GM23338 (cell line): ENCODE data around the gene NMBR.

Experiments
- CREB1 ChIP-seq: fragments of 250-450 bp; sonication (Bioruptor Pico); IDR thresholded peaks from 2 replicates; pipeline ENCODE4 v1.5.0; 2020; ENCODE audit warnings: low read depth, mild to moderate bottlenecking, moderate library complexity
- CTCF ChIP-seq, 2 experiments: fragments of 200-600 bp in 1 of 2; sonication (generic) in 1 of 2; conservative IDR thresholded peaks; 2 replicates each; pipeline versions ENCODE4 v1.5.1 to v1.6.1; 2016 to 2017; ENCODE audit warnings: antibody characterized with exemption in 2 of 2, low read depth in 2 of 2, mild to moderate bottlenecking in 2 of 2, moderate library complexity in 1 of 2
- EZH2 ChIP-seq: fragments of 200-600 bp; sonication (generic); IDR thresholded peaks from one replicate; pipeline ENCODE4 v1.8.0; 2017; ENCODE audit warnings: antibody characterized with exemption, mild to moderate bottlenecking, low read depth; ENCODE audit not compliant: unreplicated experiment
- EZH2phosphoT487 ChIP-seq: fragments of 200-600 bp; sonication (generic); IDR thresholded peaks from one replicate; pipeline ENCODE4 v1.8.1; 2018; ENCODE audit warnings: antibody characterized with exemption; ENCODE audit not compliant: unreplicated experiment
- JUNB ChIP-seq: IDR thresholded peaks from one replicate; pipeline ENCODE4 v1.6.1; 2016; ENCODE audit warnings: antibody characterized with exemption; ENCODE audit not compliant: unreplicated experiment
- ZNF114 ChIP-seq: fragments of 250-450 bp; sonication (Bioruptor Pico); IDR thresholded peaks from 2 replicates; pipeline ENCODE4 v1.5.0; 2020; ENCODE audit warnings: mild to moderate bottlenecking, moderate library complexity
- TF ChIP-seq, protein P1 (sequence below): IDR thresholded peaks from one replicate; pipeline ENCODE4 v1.6.1; 2018; ENCODE audit warnings: antibody characterized with exemption; ENCODE audit not compliant: unreplicated experiment

GRCh38 chr6:142030115-142030619 is 116.8 kb downstream of the NMBR start:
- no peak for TF ChIP-seq CTCF (conservative IDR thresholded peaks at IDR 0.05; ENCODE audit: low read depth in 2 of 2)
- TF ChIP-seq, protein P1, sequence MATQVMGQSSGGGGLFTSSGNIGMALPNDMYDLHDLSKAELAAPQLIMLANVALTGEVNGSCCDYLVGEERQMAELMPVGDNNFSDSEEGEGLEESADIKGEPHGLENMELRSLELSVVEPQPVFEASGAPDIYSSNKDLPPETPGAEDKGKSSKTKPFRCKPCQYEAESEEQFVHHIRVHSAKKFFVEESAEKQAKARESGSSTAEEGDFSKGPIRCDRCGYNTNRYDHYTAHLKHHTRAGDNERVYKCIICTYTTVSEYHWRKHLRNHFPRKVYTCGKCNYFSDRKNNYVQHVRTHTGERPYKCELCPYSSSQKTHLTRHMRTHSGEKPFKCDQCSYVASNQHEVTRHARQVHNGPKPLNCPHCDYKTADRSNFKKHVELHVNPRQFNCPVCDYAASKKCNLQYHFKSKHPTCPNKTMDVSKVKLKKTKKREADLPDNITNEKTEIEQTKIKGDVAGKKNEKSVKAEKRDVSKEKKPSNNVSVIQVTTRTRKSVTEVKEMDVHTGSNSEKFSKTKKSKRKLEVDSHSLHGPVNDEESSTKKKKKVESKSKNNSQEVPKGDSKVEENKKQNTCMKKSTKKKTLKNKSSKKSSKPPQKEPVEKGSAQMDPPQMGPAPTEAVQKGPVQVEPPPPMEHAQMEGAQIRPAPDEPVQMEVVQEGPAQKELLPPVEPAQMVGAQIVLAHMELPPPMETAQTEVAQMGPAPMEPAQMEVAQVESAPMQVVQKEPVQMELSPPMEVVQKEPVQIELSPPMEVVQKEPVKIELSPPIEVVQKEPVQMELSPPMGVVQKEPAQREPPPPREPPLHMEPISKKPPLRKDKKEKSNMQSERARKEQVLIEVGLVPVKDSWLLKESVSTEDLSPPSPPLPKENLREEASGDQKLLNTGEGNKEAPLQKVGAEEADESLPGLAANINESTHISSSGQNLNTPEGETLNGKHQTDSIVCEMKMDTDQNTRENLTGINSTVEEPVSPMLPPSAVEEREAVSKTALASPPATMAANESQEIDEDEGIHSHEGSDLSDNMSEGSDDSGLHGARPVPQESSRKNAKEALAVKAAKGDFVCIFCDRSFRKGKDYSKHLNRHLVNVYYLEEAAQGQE, result no peak
- TF ChIP-seq CREB1 (CRISPR knock-in tag), result no peak
- no peak for TF ChIP-seq EZH2
- no peak for TF ChIP-seq JUNB
- TF ChIP-seq ZNF114 (CRISPR knock-in tag), result no peak
- no peak for TF ChIP-seq EZH2phosphoT487
